Measurements from ENCODE around the gene CP. TPM values are rescaled to one million over a fixed set of nuclear protein-coding genes. Genes with fewer than 3 reads are reported as not detected.

Gene CP
- total RNA-seq, 2 donors from 2014 or later = 6.8 to 68.4 TPM

GRCh38 chr3:149129326-149130205, 92.1 kb downstream of the CP start, which contains the start of gene HPS3:
Gene HPS3, plus strand, starts transcription at chr3:149129638. Its CDS starts 86 bp downstream, at chr3:149129724.
- no peaks in the 10 kb centered on the region for H3K9me3 ChIP-seq
- peak; percentile 94 for DNase-seq (ENCODE audit: low spot score)
- peak within 1 kb of the TSS; percentile 80 to 90 for H3K4me3 ChIP-seq
- peak in 1 of 2 donors; percentile 29 for TF ChIP-seq CTCF (IDR thresholded peaks at IDR 0.05)
- H3K27me3 ChIP-seq = no peaks in the 10 kb centered on the region
- no peaks in the 10 kb centered on the region for H3K36me3 ChIP-seq
- peak within 1 kb of the TSS; percentile 83 to 88 for H3K27ac ChIP-seq
- peaks cover 0 to 24% of the 10 kb centered on the region in 2 donors for H3K4me1 ChIP-seq

- DNase-seq (ENCODE audit: low spot score) = no peak
- peak overlapping the region; percentile 83 to 88 for H3K27ac ChIP-seq
Measured at GRCh38 chr3:149128821-149129220, 92.8 kb downstream of the CP start.

GRCh38 chr3:149122721-149123578, 98.7 kb downstream of the CP start:
- no peak for DNase-seq (ENCODE audit: low spot score)
- TF ChIP-seq CTCF (IDR thresholded peaks at IDR 0.05) = no peak
- H3K36me3 ChIP-seq = no peaks in the 10 kb centered on the region
- no peak overlapping the region for H3K4me3 ChIP-seq
- no peaks in the 10 kb centered on the region for H3K9me3 ChIP-seq
- H3K27me3 ChIP-seq = no peaks in the 10 kb centered on the region
- no peaks in the 10 kb centered on the region for H3K4me1 ChIP-seq
- no peak overlapping the region for H3K27ac ChIP-seq

More at GRCh38 chr3:149128821-149129220, 92.8 kb downstream of the CP start:
- H3K4me1 ChIP-seq = peaks cover 0 to 24% of the 10 kb centered on the region in 2 donors
- H3K27me3 ChIP-seq = no peaks in the 10 kb centered on the region
- H3K9me3 ChIP-seq = no peaks in the 10 kb centered on the region
- H3K4me3 ChIP-seq = peak overlapping the region; percentile 80 to 90
- TF ChIP-seq CTCF (IDR thresholded peaks at IDR 0.05) = no peak
- H3K36me3 ChIP-seq = no peaks in the 10 kb centered on the region

Other genes with a start within 250 kb of the CP start
- gene GYG1, start 230.3 kb downstream of the CP start, total RNA-seq = 10 to 100 TPM; 67.9 to 70.7 TPM
- 10 to 100 TPM in 1 of 2 donors, 1 to 10 TPM in 1; 9.2 to 24.8 TPM for gene HLTF, start 135.3 kb downstream of the CP start, total RNA-seq
- gene HPS3, start 92.2 kb downstream of the CP start, total RNA-seq = 1 to 10 TPM; 5.9 to 6.7 TPM
- gene TM4SF18, start 111.8 kb upstream of the CP start, total RNA-seq = 10 to 100 TPM in 1 of 2 donors, 1 to 10 TPM in 1; 6.7 to 13.8 TPM
- 100 to 1,000 TPM; 211 to 341 TPM for gene TM4SF1, start 155.8 kb upstream of the CP start, total RNA-seq

All from right atrium auricular region (tissue), 2 donors.